Left ventricle myocardium inferior (tissue), 1 donor: Measurements from ENCODE around the gene SSBP2. TPM values are rescaled to one million over a fixed set of nuclear protein-coding genes. Genes with fewer than 3 reads are reported as not detected.
"Not testable (repeated sequence)": the region's sequence is repeated elsewhere in the genome, so short reads cannot be mapped to it uniquely, and the experiment has no call there.

Source experiments
- DNase-seq: peaks from one replicate; pipeline ENCODE4 v3.0.0-alpha.2; 2020
- H3K27ac ChIP-seq: fragments of 200-600 bp; replicated peaks from 2 replicates; pipeline ENCODE4 v1.8.0; 2021
- H3K27me3 ChIP-seq: fragments of 200-600 bp; 2 replicates; pipeline ENCODE4 v1.8.0; 2021; ENCODE audit warnings: low read depth
- H3K36me3 ChIP-seq: fragments of 200-600 bp; 2 replicates; pipeline ENCODE4 v1.8.0; 2021
- H3K4me1 ChIP-seq: fragments of 200-600 bp; 2 replicates; pipeline ENCODE4 v1.8.0; 2021
- H3K4me3 ChIP-seq: fragments of 200-600 bp; 2 replicates; pipeline ENCODE4 v1.8.0; 2021; ENCODE audit warnings: mild to moderate bottlenecking, moderate library complexity
- H3K9me3 ChIP-seq: fragments of 200-600 bp; replicated peaks from 2 replicates; pipeline ENCODE4 v1.8.0; 2021
- intact Hi-C: fragments of 100-400 bp; cut with micrococcal nuclease; formaldehyde crosslinking; loops from one replicate; pipeline ENCODE4 v1.11.0; 2022
- total RNA-seq: library from RNA; stranded (reverse); fragmentation: NEBNext Ultra II Directional; extraction: Animal tissue kit (Norgen Biotek cat#: 25700); gene quantifications from one replicate; pipeline ENCODE4 v1.2.1, GENCODE V29; 2021
- TF ChIP-seq, protein P1 (sequence below): fragments of 200-600 bp; IDR thresholded peaks from 2 replicates; pipeline ENCODE4 v1.8.0; 2021; ENCODE audit warnings: antibody characterized with exemption, mild to moderate bottlenecking, borderline replicate concordance
- donor health status: DM: no; HTN: yes; CAD: no; lungs with severe emphysema.

SSBP2 gene
- total RNA-seq, 1 donor from 2014 or later: 40.7 TPM

DNA sequence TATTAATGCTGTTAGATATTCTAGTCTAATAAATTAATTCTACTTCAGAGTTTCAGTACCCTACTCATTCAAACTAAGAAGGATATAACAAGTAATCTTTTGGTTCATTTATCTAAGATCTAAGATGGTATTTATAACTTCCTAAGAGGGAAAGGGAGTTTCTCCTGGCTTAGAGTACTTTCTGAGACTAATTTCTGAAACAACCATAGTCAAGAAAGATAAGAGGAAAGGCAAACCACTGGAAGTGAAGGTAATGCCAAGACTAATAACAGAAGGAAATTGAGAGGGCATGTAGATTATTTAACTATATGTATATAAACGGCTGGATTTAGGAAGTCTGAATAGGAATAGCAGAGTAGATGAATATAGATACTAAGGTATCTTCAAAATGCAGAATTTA lies 244.5 kb downstream of the SSBP2 start:
- H3K9me3 ChIP-seq: no peaks in the 10 kb centered on the region
- no peak overlapping the region for H3K4me3 ChIP-seq
- H3K27ac ChIP-seq: peak overlapping the region; percentile 57
- H3K36me3 ChIP-seq: no peaks in the 10 kb centered on the region
- no peak for DNase-seq
- no peaks in the 10 kb centered on the region for H3K27me3 ChIP-seq
- peaks cover 28% of the 10 kb centered on the region for H3K4me1 ChIP-seq
- TF ChIP-seq, protein P1, sequence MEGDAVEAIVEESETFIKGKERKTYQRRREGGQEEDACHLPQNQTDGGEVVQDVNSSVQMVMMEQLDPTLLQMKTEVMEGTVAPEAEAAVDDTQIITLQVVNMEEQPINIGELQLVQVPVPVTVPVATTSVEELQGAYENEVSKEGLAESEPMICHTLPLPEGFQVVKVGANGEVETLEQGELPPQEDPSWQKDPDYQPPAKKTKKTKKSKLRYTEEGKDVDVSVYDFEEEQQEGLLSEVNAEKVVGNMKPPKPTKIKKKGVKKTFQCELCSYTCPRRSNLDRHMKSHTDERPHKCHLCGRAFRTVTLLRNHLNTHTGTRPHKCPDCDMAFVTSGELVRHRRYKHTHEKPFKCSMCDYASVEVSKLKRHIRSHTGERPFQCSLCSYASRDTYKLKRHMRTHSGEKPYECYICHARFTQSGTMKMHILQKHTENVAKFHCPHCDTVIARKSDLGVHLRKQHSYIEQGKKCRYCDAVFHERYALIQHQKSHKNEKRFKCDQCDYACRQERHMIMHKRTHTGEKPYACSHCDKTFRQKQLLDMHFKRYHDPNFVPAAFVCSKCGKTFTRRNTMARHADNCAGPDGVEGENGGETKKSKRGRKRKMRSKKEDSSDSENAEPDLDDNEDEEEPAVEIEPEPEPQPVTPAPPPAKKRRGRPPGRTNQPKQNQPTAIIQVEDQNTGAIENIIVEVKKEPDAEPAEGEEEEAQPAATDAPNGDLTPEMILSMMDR: no peak
- intact Hi-C loops: loop anchor here (5.0 kb wide), 3 partner anchors 241 to 661 kb away; no protein-coding TSS in a partner anchor

DNA sequence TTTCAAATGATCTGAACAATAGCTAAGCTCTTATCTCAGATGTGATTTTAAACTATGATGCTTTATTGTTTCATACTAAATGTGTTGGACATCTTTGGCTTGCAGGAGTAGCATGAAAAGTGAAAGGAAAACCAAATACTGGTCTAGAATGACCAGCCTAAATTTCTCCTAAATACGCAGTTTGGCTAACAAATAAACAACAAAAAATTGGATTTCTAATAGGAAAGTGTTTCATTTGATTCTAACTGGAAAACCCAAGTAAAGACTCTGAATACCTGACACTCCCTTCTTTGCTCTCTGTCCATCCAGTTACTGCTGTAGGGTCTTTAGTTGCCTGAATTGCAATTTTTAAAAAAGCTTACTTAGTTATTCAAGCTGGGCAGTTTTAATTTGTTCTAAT lies 245.2 kb downstream of the SSBP2 start:
- intact Hi-C loops: loop anchor here (5.0 kb wide), 3 partner anchors 242 to 662 kb away; no protein-coding TSS in a partner anchor
- H3K4me1 ChIP-seq: peaks cover 28% of the 10 kb centered on the region
- no peak for DNase-seq
- TF ChIP-seq, protein P1: no peak
- no peaks in the 10 kb centered on the region for H3K9me3 ChIP-seq
- H3K27me3 ChIP-seq: no peaks in the 10 kb centered on the region
- no peaks in the 10 kb centered on the region for H3K36me3 ChIP-seq
- peak overlapping the region; percentile 57 for H3K27ac ChIP-seq
- H3K4me3 ChIP-seq: peak overlapping the region; percentile 33

GRCh38 chr5:81503602-81504001 lies 247.3 kb downstream of the SSBP2 start:
- intact Hi-C loops, H3K4me3 ChIP-seq, H3K27ac ChIP-seq, H3K9me3 ChIP-seq, H3K27me3 ChIP-seq, H3K36me3 ChIP-seq, DNase-seq: not testable (repeated sequence)
- peaks cover 28% of the 10 kb centered on the region for H3K4me1 ChIP-seq

DNA sequence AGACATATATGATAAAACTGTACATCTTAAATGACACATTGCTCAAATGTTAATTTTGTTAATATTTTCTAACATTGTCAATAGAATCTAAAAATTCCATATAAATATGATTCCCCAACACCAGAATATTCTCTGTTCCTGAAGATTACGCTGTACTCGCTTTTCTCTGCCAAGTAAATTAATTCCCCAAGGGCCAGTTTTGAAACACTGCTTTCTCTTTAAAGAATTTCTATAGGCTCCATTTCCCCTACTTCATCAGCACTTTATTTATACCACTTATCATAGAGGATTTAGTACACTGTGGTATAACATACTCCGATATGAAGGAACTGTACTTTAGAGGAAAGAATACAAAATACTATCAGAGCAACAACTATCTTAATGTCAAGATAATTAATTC lies 255.6 kb downstream of the SSBP2 start:
- Histone ChIP-seq H3K27me3 (no peaks in the 10 kb centered on the region), H3K27ac (no peak overlapping the region), H3K36me3 (no peaks in the 10 kb centered on the region), H3K9me3 (no peaks in the 10 kb centered on the region), H3K4me3 (no peak overlapping the region), H3K4me1 (no peaks in the 10 kb centered on the region)
- no peak for DNase-seq
- intact Hi-C loops: no loop called here
- TF ChIP-seq, protein P1: no peak

- H3K9me3 ChIP-seq: no peaks in the 10 kb centered on the region
- intact Hi-C loops: no loop called here
- H3K27me3 ChIP-seq: no peaks in the 10 kb centered on the region
- no peak overlapping the region for H3K27ac ChIP-seq
- H3K36me3 ChIP-seq: no peaks in the 10 kb centered on the region
- TF ChIP-seq, protein P1: no peak
- no peak overlapping the region for H3K4me3 ChIP-seq
- no peaks in the 10 kb centered on the region for H3K4me1 ChIP-seq
- DNase-seq: no peak
Measured at GRCh38 chr5:81488862-81489261, 262.0 kb downstream of the SSBP2 start.

DNA sequence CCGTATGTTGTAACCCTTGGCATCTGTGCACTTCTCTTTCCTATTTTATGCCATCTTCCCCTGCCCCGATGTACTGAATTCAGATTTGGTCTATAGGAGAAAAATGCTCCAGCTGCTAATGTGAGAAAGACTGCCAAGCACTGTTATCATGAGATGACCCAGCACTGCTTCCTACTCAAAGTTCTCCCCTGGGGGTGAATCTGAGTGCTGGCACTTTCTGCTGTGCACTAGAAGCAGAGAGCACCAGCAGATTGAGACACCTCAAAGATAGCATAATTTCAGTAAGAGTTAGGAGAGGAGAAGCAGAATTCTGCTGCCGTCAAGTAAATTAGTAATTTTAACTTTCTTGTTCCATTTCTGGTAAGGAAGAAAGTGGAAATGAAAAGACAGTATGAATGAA lies 264.2 kb downstream of the SSBP2 start:
- Histone ChIP-seq H3K4me1 (no peaks in the 10 kb centered on the region), H3K9me3 (no peaks in the 10 kb centered on the region), H3K27me3 (no peaks in the 10 kb centered on the region), H3K27ac (no peak overlapping the region), H3K36me3 (no peaks in the 10 kb centered on the region), H3K4me3 (no peak overlapping the region)
- no peak for DNase-seq
- TF ChIP-seq, protein P1: no peak
- intact Hi-C loops: no loop called here
